CD4-positive, CD25-positive, alpha-beta regulatory T cell (primary cell): ENCODE data around the gene RACK1. TPM values are rescaled to one million over a fixed set of nuclear protein-coding genes. Genes with fewer than 3 reads are reported as not detected.
"Not testable (repeated sequence)": the region's sequence is repeated elsewhere in the genome, so short reads cannot be mapped to it uniquely, and the experiment has no call there.

ENCODE experiments used
- ATAC-seq, 2 donors: fragments of 150-1000 bp; cut with Tn5 transposase; one replicate each; pipeline ENCODE4 v1.10.0; 2021; ENCODE audit warnings: low read depth in 2 of 2, moderate number of reproducible peaks in 2 of 2, moderate library complexity in 1 of 2
- DNase-seq, 3 donors: peaks; one replicate each; pipeline versions ENCODE4 v3.0.0 to v3.0.0-alpha.2; 2012 to 2022; ENCODE audit warnings: mixed read lengths in 1 of 3
- H3K27ac ChIP-seq: one replicate; pipeline ENCODE4 v1.7.0; 2013; ENCODE audit warnings: mild to moderate bottlenecking, low read length; ENCODE audit not compliant: insufficient read depth, poor library complexity, severe bottlenecking
- H3K27me3 ChIP-seq: one replicate; pipeline ENCODE4 v1.7.0; 2013; ENCODE audit warnings: low read length; ENCODE audit not compliant: control insufficient read depth, insufficient read depth
- H3K36me3 ChIP-seq: one replicate; pipeline ENCODE4 v1.7.0; 2013; ENCODE audit warnings: mild to moderate bottlenecking, low read length, moderate library complexity; ENCODE audit not compliant: control insufficient read depth, insufficient read depth
- H3K4me1 ChIP-seq: 2 replicates; pipeline ENCODE4 v1.7.0; 2013; ENCODE audit warnings: mild to moderate bottlenecking, low read length; ENCODE audit not compliant: insufficient read depth, control insufficient read depth, poor library complexity, severe bottlenecking
- H3K4me3 ChIP-seq: one replicate; pipeline ENCODE4 v1.7.0; 2013; ENCODE audit warnings: low read depth, mild to moderate bottlenecking, low read length, moderate library complexity
- H3K9me3 ChIP-seq, 2 experiments: 1 replicate in 1 of 2; 2 replicates in 1 of 2; pipeline ENCODE4 v1.7.0; 2013; ENCODE audit warnings: low read length in 2 of 2, mild to moderate bottlenecking in 1 of 2, moderate library complexity in 1 of 2; ENCODE audit not compliant: control insufficient read depth in 2 of 2
- H3K27ac Mint-ChIP-seq, 3 donors: one replicate each; pipeline ENCODE4 v1.8.0; 2020 to 2022; ENCODE audit warnings: mild to moderate bottlenecking in 3 of 3, mixed read lengths in 3 of 3, moderate library complexity in 2 of 3
- H3K27me3 Mint-ChIP-seq: one replicate; pipeline ENCODE4 v1.8.0; 2022; ENCODE audit warnings: mild to moderate bottlenecking, mixed read lengths
- H3K36me3 Mint-ChIP-seq: one replicate; pipeline ENCODE4 v1.8.0; 2020; ENCODE audit warnings: mixed read lengths
- H3K4me1 Mint-ChIP-seq, 4 donors: one replicate each; pipeline ENCODE4 v1.8.0; 2020 to 2022; ENCODE audit warnings: mixed read lengths in 4 of 4, mild to moderate bottlenecking in 1 of 4
- H3K4me3 Mint-ChIP-seq, 4 donors: one replicate each; pipeline ENCODE4 v1.8.0; 2020 to 2022; ENCODE audit warnings: mild to moderate bottlenecking in 4 of 4, mixed read lengths in 4 of 4, moderate library complexity in 3 of 4
- H3K9me3 Mint-ChIP-seq, 7 donors: one replicate each; pipeline ENCODE4 v1.8.0; 2020 to 2022; ENCODE audit warnings: mixed read lengths in 7 of 7, mild to moderate bottlenecking in 3 of 7, moderate library complexity in 2 of 7
- polyA plus RNA-seq, 4 donors: library from polyadenylated mRNA; unstranded; fragments of 300-500 nt; fragmentation: Illumina TruSeq; gene quantifications; one replicate each; pipeline ENCODE4 v1.2.3, GENCODE V29; 2021
- total RNA-seq: library from RNA; stranded (reverse); gene quantifications from one replicate; pipeline ENCODE4 v1.2.3, GENCODE V29; 2022

Gene RACK1
- total and polyA plus RNA-seq, 5 donors from 2014 or later: 1,838 to 2,760 (median 2,238) TPM

DNA sequence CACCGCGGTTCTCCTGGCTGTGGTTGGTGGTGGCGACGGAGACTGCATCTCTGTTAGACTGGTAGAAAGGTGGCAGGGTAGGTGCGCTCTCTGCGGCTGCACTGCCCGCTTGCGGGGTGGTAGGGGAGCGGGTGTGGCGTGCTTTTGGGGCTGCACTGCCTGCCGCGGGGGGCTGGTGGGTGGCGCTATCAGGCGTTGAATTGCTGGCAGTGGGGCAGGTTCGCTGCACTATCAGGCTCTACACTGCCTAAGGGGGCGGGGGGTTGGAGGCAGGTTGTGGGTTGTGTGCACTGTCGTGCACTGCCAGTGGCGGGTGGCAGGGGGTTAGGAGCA is 38.2 kb upstream of the RACK1 start:
- no peak for ATAC-seq
- H3K27ac Mint-ChIP-seq: no peak overlapping the region

DNA sequence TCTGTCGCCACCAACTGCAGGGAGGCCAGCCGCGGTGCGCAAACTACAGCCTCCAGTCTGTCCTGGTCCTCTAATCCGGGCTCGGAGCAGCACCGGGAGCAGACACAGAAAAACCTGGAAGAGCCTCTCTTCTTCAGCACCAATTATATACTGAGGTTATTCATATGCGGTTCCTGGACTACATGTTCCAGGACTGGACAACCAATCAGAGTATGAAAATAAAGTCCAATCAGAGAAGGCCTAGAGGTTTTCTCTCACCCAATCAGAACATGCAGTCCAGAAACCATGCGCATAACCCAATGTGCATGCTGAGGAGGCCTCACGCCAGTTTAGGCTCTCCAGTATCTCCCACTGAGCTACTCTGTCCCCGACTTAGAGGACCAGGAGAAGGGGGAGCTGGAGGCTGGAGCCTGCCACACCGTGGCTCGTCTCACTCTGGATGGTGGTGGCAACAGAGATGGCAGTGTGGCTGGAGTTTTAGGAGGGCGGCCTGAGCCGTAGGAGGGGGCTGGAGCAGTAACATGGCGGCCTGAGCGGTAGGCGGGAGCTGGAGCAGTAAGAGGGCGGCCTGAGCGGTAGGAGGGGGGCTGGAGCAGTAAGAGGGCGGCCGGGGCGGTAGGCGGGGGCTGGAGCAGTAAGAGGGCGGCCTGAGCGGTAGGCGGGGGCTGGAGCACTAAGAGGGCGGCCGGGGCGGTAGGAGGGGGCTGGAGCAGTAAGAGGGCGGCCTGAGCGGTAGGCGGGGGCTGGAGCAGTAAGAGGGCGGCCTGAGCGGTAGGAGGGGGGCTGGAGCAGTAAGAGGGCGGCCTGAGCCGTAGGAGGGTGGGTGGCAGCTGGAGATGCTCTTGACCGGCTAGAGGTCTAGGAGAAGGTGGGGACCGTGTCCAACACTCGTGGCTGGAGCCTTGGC is 37.6 kb upstream of the RACK1 start:
- Histone ChIP-seq H3K4me1 (no peaks in the 10 kb centered on the region), H3K36me3 (no peaks in the 10 kb centered on the region), H3K27ac (no peak overlapping the region), H3K27me3 (no peaks in the 10 kb centered on the region), H3K9me3 (no peaks in the 10 kb centered on the region), H3K4me3 (no peak overlapping the region)
- peaks cover 12% of the 10 kb centered on the region for H3K27me3 Mint-ChIP-seq
- H3K36me3 Mint-ChIP-seq: no peaks in the 10 kb centered on the region
- H3K4me3 Mint-ChIP-seq: no peak overlapping the region
- no peak for DNase-seq
- no peaks in the 10 kb centered on the region for H3K4me1 Mint-ChIP-seq
- H3K9me3 Mint-ChIP-seq: no peaks in the 10 kb centered on the region
- no peak for ATAC-seq
- no peak overlapping the region for H3K27ac Mint-ChIP-seq

More for the DNA sequence above, 38.2 kb upstream of the RACK1 start:
- peaks cover 12% of the 10 kb centered on the region for H3K27me3 Mint-ChIP-seq
- peaks cover 0 to 2% (median 0%) of the 10 kb centered on the region in 4 donors for H3K4me1 Mint-ChIP-seq
- Histone ChIP-seq H3K4me3 (no peak overlapping the region), H3K36me3 (no peaks in the 10 kb centered on the region), H3K9me3 (no peaks in the 10 kb centered on the region), H3K4me1 (no peaks in the 10 kb centered on the region), H3K27me3 (no peaks in the 10 kb centered on the region), H3K27ac (no peak overlapping the region)
- DNase-seq: no peak
- H3K36me3 Mint-ChIP-seq: no peaks in the 10 kb centered on the region
- no peaks in the 10 kb centered on the region for H3K9me3 Mint-ChIP-seq
- H3K4me3 Mint-ChIP-seq: no peak overlapping the region

DNA sequence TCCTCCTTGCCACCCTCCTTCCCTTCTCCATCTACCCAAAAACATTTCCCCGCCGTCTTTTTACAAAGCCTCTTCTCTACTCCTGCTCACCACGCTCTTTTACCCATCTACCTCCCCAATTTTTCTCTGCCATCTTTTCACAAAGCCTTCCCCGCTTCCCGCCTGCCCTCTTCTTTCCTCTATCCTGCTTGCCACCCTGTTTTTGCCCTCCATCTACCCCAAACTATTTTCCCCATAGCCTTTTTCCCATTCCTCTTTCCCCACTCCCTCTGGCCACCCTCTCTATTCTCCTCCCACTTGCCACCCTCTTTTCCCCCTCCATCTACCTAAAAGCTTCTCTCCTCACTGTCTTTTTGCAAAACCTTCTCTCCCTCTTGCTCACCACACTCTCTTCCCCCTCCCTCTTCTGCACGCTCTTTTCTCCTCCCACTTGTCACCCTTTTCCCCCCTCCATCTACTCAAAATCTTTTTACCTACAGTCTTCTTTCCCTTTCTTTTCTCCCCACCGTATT is 36.6 kb upstream of the RACK1 start:
- H3K27ac Mint-ChIP-seq: no peak overlapping the region

DNA sequence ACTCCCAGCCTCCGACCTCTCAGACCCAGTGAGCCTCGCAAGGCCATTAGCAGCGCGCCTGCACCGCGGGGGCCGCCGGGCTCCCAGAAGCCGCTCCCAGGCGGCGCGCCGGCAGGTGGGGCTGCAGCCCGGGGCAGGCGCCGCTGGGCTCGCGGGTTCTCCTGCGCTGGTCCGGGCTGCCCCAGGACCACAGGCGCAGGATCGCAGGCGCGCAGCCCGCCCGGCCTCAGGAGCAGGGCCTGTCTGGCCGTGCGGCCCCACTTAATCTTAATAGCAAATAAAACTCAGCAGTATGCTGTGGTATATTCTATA is 29.7 kb upstream of the RACK1 start:
- DNase-seq: not testable (repeated sequence)

More for the DNA sequence above, 36.6 kb upstream of the RACK1 start:
- Mint-ChIP-seq H3K4me3 (no peak overlapping the region), H3K27me3 (peaks cover 12% of the 10 kb centered on the region), H3K4me1 (no peaks in the 10 kb centered on the region), H3K9me3 (no peaks in the 10 kb centered on the region), H3K36me3 (no peaks in the 10 kb centered on the region)
- H3K4me1 ChIP-seq: no peaks in the 10 kb centered on the region
- no peaks in the 10 kb centered on the region for H3K27me3 ChIP-seq
- DNase-seq: no peak
- H3K36me3 ChIP-seq: no peaks in the 10 kb centered on the region
- H3K27ac ChIP-seq: no peak overlapping the region
- ATAC-seq: no peak
- H3K9me3 ChIP-seq: no peaks in the 10 kb centered on the region
- no peak overlapping the region for H3K4me3 ChIP-seq

DNA sequence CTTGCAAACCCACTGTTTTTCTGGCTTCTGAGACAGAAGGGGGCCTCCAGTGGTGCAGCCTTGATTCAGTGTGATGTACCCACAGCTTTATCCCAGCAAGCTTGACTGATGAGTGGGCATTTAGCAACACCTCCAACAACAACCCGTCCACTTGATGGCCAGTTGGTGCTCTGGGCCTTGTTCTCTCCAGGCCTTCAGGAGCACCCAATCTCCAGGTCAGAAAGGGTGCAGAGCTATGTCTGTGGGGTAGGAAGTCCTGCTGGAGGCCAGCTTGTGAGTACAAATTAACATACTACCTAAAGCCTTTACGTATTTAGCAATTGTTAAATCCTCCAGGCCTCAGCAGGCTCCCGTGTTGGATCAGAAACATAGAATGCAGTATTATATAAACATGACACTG is 27.4 kb upstream of the RACK1 start:
- Mint-ChIP-seq H3K36me3 (no peaks in the 10 kb centered on the region), H3K4me1 (peaks cover 0 to 2% (median 0%) of the 10 kb centered on the region in 4 donors), H3K27ac (no peak overlapping the region), H3K27me3 (no peaks in the 10 kb centered on the region), H3K9me3 (no peaks in the 10 kb centered on the region), H3K4me3 (no peak overlapping the region)
- Histone ChIP-seq H3K27ac (no peak overlapping the region), H3K4me3 (no peak overlapping the region), H3K27me3 (no peaks in the 10 kb centered on the region), H3K4me1 (no peaks in the 10 kb centered on the region), H3K9me3 (no peaks in the 10 kb centered on the region), H3K36me3 (no peaks in the 10 kb centered on the region)
- DNase-seq (no peak), ATAC-seq (no peak)

More for the DNA sequence above, 29.7 kb upstream of the RACK1 start:
- not testable (repeated sequence) for H3K9me3 ChIP-seq, H3K36me3 ChIP-seq, ATAC-seq, H3K4me1 Mint-ChIP-seq, H3K27ac Mint-ChIP-seq, H3K4me3 Mint-ChIP-seq, H3K27ac ChIP-seq, H3K27me3 ChIP-seq, H3K36me3 Mint-ChIP-seq, H3K4me3 ChIP-seq, H3K27me3 Mint-ChIP-seq, H3K4me1 ChIP-seq, H3K9me3 Mint-ChIP-seq

DNA sequence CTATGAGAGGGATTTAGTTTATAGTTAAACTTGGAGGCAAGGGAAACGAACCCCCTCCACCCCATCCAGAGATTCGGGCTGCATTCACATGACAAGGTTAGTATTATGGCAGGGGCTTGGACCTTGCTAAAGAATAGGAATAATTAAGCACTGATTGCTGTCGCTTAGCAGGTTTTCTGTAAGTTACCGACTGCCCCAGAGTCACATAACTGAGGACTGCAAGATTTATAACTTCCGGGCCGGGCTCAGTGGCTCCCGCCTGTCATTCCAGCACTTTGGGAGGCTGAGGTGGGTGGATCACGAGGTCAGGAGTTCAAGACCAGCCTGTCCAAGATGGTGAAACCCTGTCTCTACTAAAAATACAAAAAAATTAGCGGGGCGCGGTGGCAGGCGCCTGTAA is 24.2 kb upstream of the RACK1 start:
- H3K27ac ChIP-seq, H3K36me3 Mint-ChIP-seq, H3K27me3 Mint-ChIP-seq, DNase-seq, H3K4me1 Mint-ChIP-seq, H3K4me3 Mint-ChIP-seq, H3K27me3 ChIP-seq, H3K36me3 ChIP-seq, H3K4me1 ChIP-seq, H3K27ac Mint-ChIP-seq, H3K9me3 Mint-ChIP-seq, H3K4me3 ChIP-seq, ATAC-seq, H3K9me3 ChIP-seq: not testable (repeated sequence)

DNA sequence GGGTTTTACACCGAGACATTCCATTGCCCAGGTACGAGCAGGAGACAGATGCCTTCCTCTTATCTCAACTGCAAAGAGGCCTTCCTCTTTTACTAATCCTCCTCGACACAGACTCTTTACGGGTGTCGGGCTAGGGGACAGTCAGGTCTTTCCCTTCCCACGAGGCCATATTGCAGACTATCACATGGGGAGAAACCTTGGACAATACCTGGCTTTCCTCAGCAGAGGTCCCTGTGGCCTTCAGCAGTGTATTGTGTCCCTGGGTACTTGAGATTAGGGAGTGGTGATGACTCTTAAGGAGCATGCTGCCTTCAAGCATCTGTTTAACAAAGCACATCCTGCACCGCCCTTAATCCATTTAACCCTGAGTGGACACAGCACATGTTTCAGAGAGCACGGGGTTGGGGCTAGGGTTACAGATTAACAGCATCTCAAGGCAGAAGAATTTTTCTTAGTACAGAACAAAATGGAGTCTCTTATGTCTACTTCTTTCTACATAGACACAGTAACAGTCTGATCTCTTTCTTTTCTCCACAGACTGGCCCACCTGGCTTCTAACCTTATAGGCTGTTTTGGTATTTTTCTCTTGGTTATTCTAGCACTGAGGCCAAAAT is 23.7 kb upstream of the RACK1 start:
- not testable (repeated sequence) for DNase-seq, H3K36me3 Mint-ChIP-seq, H3K4me1 ChIP-seq, H3K4me3 ChIP-seq, H3K9me3 ChIP-seq, H3K27ac Mint-ChIP-seq, H3K27me3 Mint-ChIP-seq, H3K27me3 ChIP-seq, ATAC-seq, H3K27ac ChIP-seq, H3K9me3 Mint-ChIP-seq, H3K4me1 Mint-ChIP-seq, H3K36me3 ChIP-seq
- peak overlapping the region in 1 of 4 donors; percentile 79 for H3K4me3 Mint-ChIP-seq
